Tongue (tissue), 2 donors: ENCODE data around the gene GPLD1. TPM values are rescaled to one million over a fixed set of nuclear protein-coding genes. Genes with fewer than 3 reads are reported as not detected.

ENCODE experiments used
- DNase-seq: peaks from one replicate; pipeline ENCODE4 v3.0.0-alpha.2; 2015
- total RNA-seq: library from RNA; depleted of rRNA; stranded (reverse); fragments of >200 nt; gene quantifications from one replicate; pipeline ENCODE4 v1.2.3, GENCODE V29; 2014

The GPLD1 gene
- total RNA-seq, 1 donor from 2014 or later, result 1.3 TPM

- DNase-seq, result no peak
Measured at GRCh38 chr6:24501374-24501773, 12.0 kb upstream of the GPLD1 start.

DNA sequence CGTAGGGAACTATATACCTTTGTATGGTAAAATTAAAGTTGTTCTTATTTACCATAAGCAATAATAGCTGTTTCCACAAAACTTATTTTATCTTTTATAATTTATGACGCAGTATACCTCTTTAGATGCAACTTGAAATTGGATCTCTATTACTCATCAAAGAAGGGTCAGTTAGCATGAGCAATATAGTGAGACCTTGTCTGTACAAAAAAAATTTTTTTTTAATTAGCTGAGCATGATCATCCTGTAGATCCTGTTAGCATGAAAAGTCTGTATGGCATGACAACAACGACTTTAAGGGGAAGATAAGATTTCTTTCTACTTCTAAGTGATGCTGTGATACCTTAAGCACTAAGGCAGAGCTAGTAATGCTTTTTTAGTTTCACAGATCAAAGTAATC, 11.3 kb upstream of the GPLD1 start:
- no peak for DNase-seq

GRCh38 chr6:24497254-24497970, 8.0 kb upstream of the GPLD1 start:
- no peak for DNase-seq

- DNase-seq, result peak; percentile 84
Measured at GRCh38 chr6:24494821-24495795, 5.7 kb upstream of the GPLD1 start, which contains the start of gene ALDH5A1. ALDH5A1 (plus strand) TSS chr6:24494969; CDS start chr6:24494997, 28 bp downstream.

- no peak for DNase-seq
Measured at GRCh38 chr6:24493945-24494820, 4.8 kb upstream of the GPLD1 start.

DNA sequence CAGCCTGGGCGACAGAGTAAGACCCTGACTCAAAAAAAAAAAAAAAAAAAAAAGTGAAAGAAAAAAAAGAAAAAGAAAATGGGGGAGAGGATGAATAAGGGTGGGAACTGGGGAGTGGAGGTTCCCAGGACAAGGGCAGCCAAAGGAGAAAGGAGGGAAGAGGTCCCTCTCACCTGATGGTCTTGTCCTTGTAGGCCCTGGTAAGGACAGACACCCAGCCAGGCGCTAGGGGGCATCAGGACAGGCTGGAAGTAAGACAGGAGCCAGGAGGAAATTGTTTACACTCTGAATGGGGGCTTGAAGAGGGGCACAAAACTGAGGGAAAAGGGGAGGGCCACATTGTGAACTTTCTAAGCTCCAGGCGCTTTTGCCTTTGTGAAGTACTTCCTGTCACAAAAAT, 3.1 kb upstream of the GPLD1 start:
- peak; percentile 14 for DNase-seq

DNA sequence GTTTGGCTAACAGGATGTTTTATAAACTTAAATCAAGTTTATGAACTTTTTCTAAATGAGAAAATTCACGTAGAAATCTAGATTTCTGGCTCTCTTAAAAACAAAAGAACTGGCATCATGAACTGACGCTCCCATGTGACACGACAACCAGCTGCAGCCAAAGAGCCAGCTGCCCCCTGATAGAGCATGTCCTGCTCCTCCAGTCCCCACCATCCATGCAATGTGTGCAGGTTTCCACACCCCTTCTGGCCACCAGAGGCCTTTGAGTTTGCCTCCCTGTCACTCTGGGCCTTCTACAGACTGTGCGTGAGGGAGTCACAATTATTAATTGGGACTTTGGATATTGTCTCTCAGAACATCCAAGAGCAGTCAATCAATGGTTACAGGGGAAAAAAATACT, 1.6 kb upstream of the GPLD1 start:
- DNase-seq, result peak; percentile 67

- peak; percentile 73 for DNase-seq
Measured at GRCh38 chr6:24489881-24490280, 503 bp upstream of the GPLD1 start.

DNA sequence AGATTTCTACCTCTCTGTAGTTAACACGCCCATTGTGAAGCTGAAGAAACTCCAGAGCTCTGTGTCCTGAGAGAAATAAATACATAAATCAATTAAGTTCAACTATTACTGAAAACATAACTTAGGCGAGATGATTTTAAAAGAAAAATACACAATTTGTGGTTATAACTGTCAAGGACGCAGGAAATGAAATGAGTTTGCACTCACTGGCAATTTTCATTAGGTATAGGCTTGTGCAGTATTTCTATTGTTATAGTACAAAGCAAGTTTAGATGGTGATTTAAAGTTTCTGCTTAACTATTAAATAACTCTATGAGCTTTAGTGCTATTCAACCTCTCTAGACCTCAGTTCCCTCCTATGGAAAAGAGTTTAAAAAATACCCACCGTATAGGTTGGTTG, 3.3 kb downstream of the GPLD1 start:
- DNase-seq, result no peak

DNA sequence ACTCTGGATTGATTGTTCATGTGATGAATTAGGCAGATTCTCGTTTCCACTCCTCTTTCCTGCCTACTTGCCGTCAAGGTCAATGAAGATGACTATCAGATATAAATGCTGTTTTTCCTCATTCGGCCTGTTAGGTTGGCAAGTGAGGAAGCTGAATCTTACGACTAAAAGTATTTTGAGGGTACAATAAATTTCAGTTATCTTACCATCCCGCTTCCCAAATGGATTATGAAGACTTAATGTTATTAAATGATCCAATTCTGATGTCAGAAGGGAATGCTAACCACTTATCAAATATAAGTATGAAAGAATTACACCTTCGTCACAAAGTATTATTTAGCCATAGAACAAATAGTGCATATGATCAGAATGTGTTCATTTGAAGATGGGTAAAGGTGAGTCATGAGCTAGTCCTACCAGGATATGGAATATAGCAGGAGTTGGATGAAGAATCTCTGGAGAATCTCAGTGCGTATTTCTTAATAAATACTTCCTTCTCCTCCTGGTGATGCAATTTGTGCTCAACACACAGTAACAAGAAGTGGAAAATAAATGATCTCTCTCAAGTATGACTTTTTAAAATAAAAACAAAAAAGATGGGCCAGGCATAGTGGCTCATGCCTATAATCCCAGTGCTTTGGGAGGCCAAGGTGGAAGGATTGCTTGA, 4.6 kb downstream of the GPLD1 start:
- no peak for DNase-seq

GRCh38 chr6:24481449-24481848, 7.9 kb downstream of the GPLD1 start:
- no peak for DNase-seq

DNA sequence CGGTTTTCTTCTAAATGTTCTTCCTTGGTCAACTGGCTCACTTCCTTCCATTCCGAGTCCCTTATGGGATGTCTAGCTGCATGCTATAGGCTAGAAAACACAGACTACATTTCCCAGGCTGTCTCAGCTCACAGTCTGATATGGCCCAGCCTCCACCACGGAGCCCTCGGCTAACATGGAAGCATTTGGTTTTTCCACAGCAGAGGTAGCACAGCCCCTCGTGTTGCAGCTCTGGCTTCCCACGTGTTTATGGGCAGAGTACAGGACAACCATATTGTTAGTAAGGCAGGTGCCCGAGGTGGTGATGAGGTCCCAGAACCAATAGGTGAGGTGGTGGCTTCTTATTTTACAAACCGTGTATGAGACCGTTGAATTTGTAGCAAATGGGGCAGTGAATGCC, 8.7 kb downstream of the GPLD1 start:
- no peak for DNase-seq

- DNase-seq, result no peak
Measured at GRCh38 chr6:24478903-24479302, 10.5 kb downstream of the GPLD1 start.

DNA sequence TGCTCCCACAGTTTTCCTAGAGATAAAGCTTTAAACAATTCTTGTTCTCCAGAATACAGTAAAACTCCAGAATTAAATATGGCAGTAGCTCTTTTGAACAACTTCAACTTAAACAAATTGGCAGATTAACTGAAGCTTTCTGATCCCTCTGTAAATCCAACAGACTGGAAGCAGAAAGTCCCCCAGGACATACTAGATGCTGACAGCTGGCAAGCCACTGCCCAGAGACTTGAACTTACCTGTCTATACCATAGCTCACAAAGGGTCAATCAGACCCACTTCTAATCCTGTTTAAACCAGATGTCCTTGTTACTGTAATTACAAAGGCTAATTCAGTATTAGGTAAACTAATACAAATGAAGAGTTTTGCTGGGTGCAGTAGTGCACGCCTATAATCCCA, 12.3 kb downstream of the GPLD1 start:
- no peak for DNase-seq

DNA sequence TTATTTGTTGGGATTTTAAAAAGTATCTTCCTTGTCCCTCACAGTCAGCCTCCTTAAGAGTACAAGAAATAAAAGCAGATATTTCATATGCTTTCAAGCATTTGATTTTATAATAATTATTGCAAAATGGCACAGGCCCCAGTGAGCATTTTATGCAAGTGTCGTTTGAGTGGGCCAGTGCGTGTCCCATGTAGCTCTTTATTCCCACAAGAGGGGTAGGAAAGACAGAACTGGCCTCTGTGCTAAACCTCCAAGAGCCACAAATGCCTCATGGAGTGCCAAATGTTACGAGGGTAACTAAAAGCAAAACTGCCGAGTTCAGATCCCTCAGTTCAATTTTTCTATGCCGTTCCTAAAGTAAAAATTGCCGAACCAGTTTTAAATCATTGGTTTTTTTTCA, 12.7 kb downstream of the GPLD1 start:
- no peak for DNase-seq

GRCh38 chr6:24472181-24472580, 17.2 kb downstream of the GPLD1 start:
- no peak for DNase-seq

GRCh38 chr6:24469811-24470210, 19.6 kb downstream of the GPLD1 start:
- DNase-seq, result no peak

GRCh38 chr6:24464253-24465038, 24.9 kb downstream of the GPLD1 start:
- no peak for DNase-seq

DNA sequence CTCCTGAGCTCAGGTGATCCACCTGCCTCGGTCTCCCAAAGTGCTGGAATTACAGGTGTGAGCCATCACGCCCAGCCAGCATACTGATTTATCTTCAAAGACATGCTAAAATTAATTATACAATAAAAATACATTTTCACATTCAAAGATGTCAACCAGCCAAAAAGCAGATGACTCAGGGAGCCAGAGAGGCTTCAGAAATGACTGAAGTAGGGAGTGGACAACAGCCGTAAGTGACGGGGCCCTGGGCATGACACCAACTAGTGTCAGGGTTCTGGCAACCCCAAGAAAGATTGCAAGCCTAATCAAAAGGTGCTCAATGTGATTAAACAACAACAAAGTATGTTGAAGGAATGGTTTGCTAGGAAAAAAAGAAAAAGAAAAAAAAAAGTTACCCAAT, 28.4 kb downstream of the GPLD1 start:
- no peak for DNase-seq

DNA sequence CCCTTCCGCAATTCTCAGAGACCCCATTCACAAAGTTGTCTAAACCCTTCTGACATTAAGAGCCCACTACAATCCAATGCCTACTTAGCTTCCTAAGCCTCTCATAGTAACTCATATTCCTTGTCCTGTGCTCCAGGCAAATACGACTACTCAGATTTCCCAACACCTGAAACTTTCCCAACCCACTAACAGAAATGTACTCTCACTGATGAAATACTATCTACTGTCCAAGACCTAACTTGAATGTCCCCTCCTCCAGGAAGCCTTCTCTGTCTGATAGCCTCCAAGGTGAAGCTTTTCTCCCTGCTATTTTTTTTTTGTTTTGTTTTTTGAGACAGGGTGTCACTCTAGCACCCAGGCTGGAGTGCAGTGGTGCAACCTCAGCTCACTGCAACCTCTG, 30.4 kb downstream of the GPLD1 start:
- DNase-seq, result no peak

DNA sequence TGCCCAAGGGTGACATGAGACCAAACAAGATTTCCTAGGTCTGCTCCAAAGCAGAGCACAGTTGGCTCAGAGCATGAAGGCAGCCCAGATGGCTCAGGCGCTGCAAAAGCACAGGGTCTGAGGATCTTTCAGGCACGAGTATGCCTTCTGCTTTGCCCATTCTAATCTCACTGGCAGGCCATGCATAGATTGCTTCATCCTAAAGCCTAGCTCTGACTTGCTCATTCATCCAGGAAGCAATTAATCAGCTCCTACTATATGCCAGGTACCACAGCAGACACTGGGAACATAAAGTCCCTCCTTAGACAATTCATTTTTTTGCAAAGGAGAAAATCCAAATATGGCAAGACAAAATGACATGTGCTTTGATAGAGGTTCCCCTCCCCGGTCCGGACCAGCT, 31.2 kb downstream of the GPLD1 start:
- no peak for DNase-seq
